ENCODE data around the gene ALDH1L2. TPM values are rescaled to one million over a fixed set of nuclear protein-coding genes. Genes with fewer than 3 reads are reported as not detected.
A peak's percentile ranks its signal among the peaks of the same experiment; 100 is the strongest.

ALDH1L2 gene
- total RNA-seq, 4 donors from 2014 or later = 7.2 to 12.2 (median 10.2) TPM

GRCh38 chr12:105076098-105076497 lies 8.2 kb downstream of the ALDH1L2 start:
- H3K4me3 ChIP-seq = no peak overlapping the region
- peak overlapping the region in 1 of 4 donors; percentile 69 for H3K27ac ChIP-seq
- DNase-seq (ENCODE audit: low spot score in 2 of 2) = no peak
- H3K9me3 ChIP-seq = no peaks in the 10 kb centered on the region
- H3K4me1 ChIP-seq = peaks cover 0 to 18% (median 0%) of the 10 kb centered on the region in 4 donors
- WGBS, 2 donors = 83 to 87% methylated on average over 1 of the region's 1 CpG
- peaks cover 0 to 16% (median 0%) of the 10 kb centered on the region in 3 donors for H3K36me3 ChIP-seq
- no peaks in the 10 kb centered on the region for H3K27me3 ChIP-seq
- peak in 1 of 2 donors; percentile 47 for TF ChIP-seq EP300 (IDR thresholded peaks at IDR 0.05)
- TF ChIP-seq, protein P1, sequence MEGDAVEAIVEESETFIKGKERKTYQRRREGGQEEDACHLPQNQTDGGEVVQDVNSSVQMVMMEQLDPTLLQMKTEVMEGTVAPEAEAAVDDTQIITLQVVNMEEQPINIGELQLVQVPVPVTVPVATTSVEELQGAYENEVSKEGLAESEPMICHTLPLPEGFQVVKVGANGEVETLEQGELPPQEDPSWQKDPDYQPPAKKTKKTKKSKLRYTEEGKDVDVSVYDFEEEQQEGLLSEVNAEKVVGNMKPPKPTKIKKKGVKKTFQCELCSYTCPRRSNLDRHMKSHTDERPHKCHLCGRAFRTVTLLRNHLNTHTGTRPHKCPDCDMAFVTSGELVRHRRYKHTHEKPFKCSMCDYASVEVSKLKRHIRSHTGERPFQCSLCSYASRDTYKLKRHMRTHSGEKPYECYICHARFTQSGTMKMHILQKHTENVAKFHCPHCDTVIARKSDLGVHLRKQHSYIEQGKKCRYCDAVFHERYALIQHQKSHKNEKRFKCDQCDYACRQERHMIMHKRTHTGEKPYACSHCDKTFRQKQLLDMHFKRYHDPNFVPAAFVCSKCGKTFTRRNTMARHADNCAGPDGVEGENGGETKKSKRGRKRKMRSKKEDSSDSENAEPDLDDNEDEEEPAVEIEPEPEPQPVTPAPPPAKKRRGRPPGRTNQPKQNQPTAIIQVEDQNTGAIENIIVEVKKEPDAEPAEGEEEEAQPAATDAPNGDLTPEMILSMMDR (IDR thresholded peaks at IDR 0.05) = no peak

DNA sequence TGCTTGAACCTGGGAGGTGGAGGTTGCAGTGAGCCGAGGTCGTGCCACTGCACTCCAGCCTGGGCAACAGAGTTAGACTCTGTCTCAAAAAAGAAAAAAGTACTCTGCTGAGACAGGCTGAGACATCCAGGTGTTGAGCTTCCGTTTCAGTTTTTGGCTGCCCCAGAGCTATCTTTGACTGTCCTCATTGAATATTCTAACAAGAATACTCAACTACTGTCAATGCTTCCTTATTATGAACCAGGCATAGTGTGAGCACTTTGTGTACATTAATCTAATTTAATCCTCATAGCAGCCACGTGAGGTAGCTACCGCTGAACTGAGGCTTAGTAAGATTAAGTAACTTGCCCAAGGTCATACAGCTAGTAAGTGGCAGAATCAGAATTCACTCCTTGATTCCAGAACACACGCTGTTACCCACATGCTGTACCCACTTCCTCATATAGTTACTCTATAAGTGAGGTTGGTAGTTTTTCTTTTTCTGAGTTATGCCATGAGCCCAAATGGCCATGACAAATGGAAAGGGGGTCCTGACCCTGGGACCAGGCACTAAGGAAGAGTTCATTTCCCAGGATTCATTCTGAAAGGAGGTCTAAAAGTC lies 11.3 kb downstream of the ALDH1L2 start:
- no peak overlapping the region for H3K4me3 ChIP-seq
- no peak overlapping the region for H3K27ac ChIP-seq
- no peaks in the 10 kb centered on the region for H3K27me3 ChIP-seq
- peaks cover 0 to 16% (median 0%) of the 10 kb centered on the region in 4 donors for H3K4me1 ChIP-seq
- no peaks in the 10 kb centered on the region for H3K9me3 ChIP-seq
- 88 to 94% methylated on average over 6 of the region's 6 CpGs for WGBS, 2 donors
- peaks cover 0 to 32% (median 0%) of the 10 kb centered on the region in 3 donors for H3K36me3 ChIP-seq
- no peak for DNase-seq (ENCODE audit: low spot score in 2 of 2)
- no peak for TF ChIP-seq POLR2A (IDR thresholded peaks at IDR 0.05)
- no peak for TF ChIP-seq EP300 (IDR thresholded peaks at IDR 0.05)
- TF ChIP-seq, protein P1 (IDR thresholded peaks at IDR 0.05) = no peak

- TF ChIP-seq POLR2A (IDR thresholded peaks at IDR 0.05) (no peak), EP300 (IDR thresholded peaks at IDR 0.05) (no peak)
- TF ChIP-seq, protein P1 (IDR thresholded peaks at IDR 0.05) = no peak
- DNase-seq (ENCODE audit: low spot score in 2 of 2) = no peak
- no peak overlapping the region for H3K27ac ChIP-seq
- peaks cover 0 to 32% (median 0%) of the 10 kb centered on the region in 3 donors for H3K36me3 ChIP-seq
- WGBS, 2 donors = 95 to 98% methylated on average over 3 of the region's 3 CpGs
- no peak overlapping the region for H3K4me3 ChIP-seq
- H3K4me1 ChIP-seq = peaks cover 0 to 14% (median 0%) of the 10 kb centered on the region in 4 donors
- no peaks in the 10 kb centered on the region for H3K9me3 ChIP-seq
- H3K27me3 ChIP-seq = no peaks in the 10 kb centered on the region
Observed at GRCh38 chr12:105071981-105072380, 12.3 kb downstream of the ALDH1L2 start.

DNA sequence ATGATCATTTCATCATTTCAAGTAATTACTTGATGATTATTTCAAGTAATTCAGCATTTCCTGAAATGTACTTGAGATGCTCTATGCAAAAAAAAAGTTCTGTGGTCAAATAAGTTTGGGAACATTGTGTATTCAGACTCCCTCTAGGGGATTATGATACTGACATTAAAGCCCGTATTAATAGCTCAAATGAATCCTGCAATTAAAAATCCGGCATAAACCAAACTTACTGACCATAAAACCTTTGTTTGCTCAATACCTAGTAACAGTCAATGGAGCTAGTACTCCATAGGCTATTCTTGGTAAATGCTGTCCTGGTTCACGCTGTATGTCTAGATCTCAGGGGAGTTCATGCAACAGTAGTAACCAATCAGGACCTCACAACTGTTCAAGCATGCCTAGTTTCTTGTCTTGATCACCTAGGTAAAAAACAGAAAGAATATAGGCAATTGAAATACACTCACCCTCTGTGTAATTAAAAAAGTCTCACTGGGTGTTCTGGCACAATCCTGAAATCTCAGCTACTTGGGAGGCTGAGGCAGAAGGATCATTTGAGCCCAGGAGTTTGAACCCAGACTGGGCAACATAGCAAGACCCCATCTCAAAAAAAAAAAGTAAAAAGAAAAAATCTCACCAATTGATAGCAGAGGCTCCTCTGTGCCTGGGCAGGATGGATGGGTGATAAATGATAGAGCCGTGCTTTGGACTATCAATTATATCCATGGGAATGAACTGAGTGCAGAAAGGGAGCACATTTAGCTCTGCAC lies 14.1 kb downstream of the ALDH1L2 start:
- H3K36me3 ChIP-seq = peaks cover 0 to 50% (median 0%) of the 10 kb centered on the region in 3 donors

More for the DNA sequence above, 14.1 kb downstream of the ALDH1L2 start:
- Histone ChIP-seq H3K9me3 (no peaks in the 10 kb centered on the region), H3K27me3 (no peaks in the 10 kb centered on the region), H3K4me1 (no peaks in the 10 kb centered on the region), H3K27ac (no peak overlapping the region), H3K4me3 (no peak overlapping the region)
- DNase-seq (ENCODE audit: low spot score in 2 of 2) = no peak
- WGBS, 2 donors = 55 to 70% methylated on average over 4 of the region's 4 CpGs
- TF ChIP-seq EP300 (IDR thresholded peaks at IDR 0.05) = no peak
- TF ChIP-seq, protein P1 (IDR thresholded peaks at IDR 0.05) = no peak
